SK-N-SH (cell line): ENCODE results near the gene F11. TPM values are rescaled to one million over a fixed set of nuclear protein-coding genes. Genes with fewer than 3 reads are reported as not detected.

ENCODE experiments used
- CTCF ChIA-PET: fragments of 300-600, 350-600 bp; formaldehyde crosslinking; extraction: SDS; loops from one replicate; lab custom pipeline; 2021; lab: Yijun Ruan, JAX
- POLR2A ChIA-PET: fragments of 350-600 bp; sonication (Branson Sonifier 250); formaldehyde crosslinking; extraction: SDS; loops from one replicate; lab custom pipeline; 2020; ENCODE audit warnings: antibody characterized with exemption, inconsistent platforms; lab: Yijun Ruan, JAX
- DNase-seq: peaks from one replicate; pipeline ENCODE4 v3.0.0; 2012
- H2AFZ ChIP-seq: fragments of 200-600 bp; sonication (generic); 2 replicates; pipeline ENCODE4 v1.8.1; 2016; ENCODE audit warnings: antibody characterized with exemption, mild to moderate bottlenecking, low read depth
- H3F3A ChIP-seq: fragments of 200-600 bp; sonication (generic); replicated peaks from 2 replicates; pipeline ENCODE3; 2016; ENCODE audit warnings: antibody characterized with exemption, mild to moderate bottlenecking; ENCODE audit not compliant: insufficient read depth
- H3K27ac ChIP-seq, 2 experiments: fragments of 200-500 bp in 1 of 2; fragments of 200-600 bp in 1 of 2; sonication (Bioruptor generic) in 1 of 2; sonication (generic), shearing (Covaris generic) in 1 of 2; 2 replicates each; pipeline versions ENCODE4 v1.5.1 to v1.6.1; 2014 to 2016; ENCODE audit warnings: low read depth in 2 of 2, inconsistent platforms in 1 of 2, low read length in 1 of 2, mild to moderate bottlenecking in 1 of 2, mixed read lengths in 1 of 2
- H3K27me3 ChIP-seq: fragments of 200-600 bp; sonication (generic), shearing (Covaris generic); 2 replicates; pipeline ENCODE4 v1.6.1; 2016; ENCODE audit warnings: mixed run types; ENCODE audit not compliant: insufficient read depth
- H3K36me3 ChIP-seq, 2 experiments: fragments of 200-500 bp in 1 of 2; fragments of 200-600 bp in 1 of 2; sonication (Bioruptor generic) in 1 of 2; sonication (generic) in 1 of 2; replicated peaks in 1 of 2; 2 replicates each; pipeline versions ENCODE3 to v1.5.1; 2014 to 2016; ENCODE audit warnings: low read length in 1 of 2, mild to moderate bottlenecking in 1 of 2; ENCODE audit not compliant: insufficient read depth in 2 of 2, control insufficient read depth in 1 of 2
- H3K4me1 ChIP-seq, 2 experiments: fragments of 200-500 bp in 1 of 2; fragments of 200-600 bp in 1 of 2; sonication (Bioruptor generic) in 1 of 2; sonication (generic), shearing (Covaris generic) in 1 of 2; 2 replicates each; pipeline versions ENCODE4 v1.5.1 to v1.6.1; 2014 to 2016; ENCODE audit warnings: low read depth in 1 of 2, low read length in 1 of 2, mixed run types in 1 of 2; ENCODE audit not compliant: insufficient read depth in 2 of 2, control insufficient read depth in 1 of 2
- H3K4me2 ChIP-seq: fragments of 200-600 bp; sonication (generic), shearing (Covaris generic); 2 replicates; pipeline ENCODE4 v1.6.1; 2017; ENCODE audit warnings: mixed run types
- H3K4me3 ChIP-seq, 2 experiments: fragments of 200-500 bp in 1 of 2; fragments of 200-600 bp in 1 of 2; sonication (Bioruptor generic) in 1 of 2; sonication (generic), shearing (Covaris generic) in 1 of 2; 2 replicates each; pipeline versions ENCODE4 v1.5.1 to v1.8.1; 2014 to 2016; ENCODE audit warnings: low read depth in 2 of 2, inconsistent platforms in 1 of 2, low read length in 1 of 2, mild to moderate bottlenecking in 1 of 2, mixed read lengths in 1 of 2, moderate library complexity in 1 of 2
- H3K79me2 ChIP-seq: fragments of 200-600 bp; sonication (generic); 2 replicates; pipeline ENCODE4 v1.8.1; 2017; ENCODE audit warnings: mild to moderate bottlenecking; ENCODE audit not compliant: insufficient read depth
- H3K9ac ChIP-seq: fragments of 200-600 bp; sonication (generic); 2 replicates; pipeline ENCODE4 v1.6.1; 2017; ENCODE audit warnings: mixed run types
- H3K9me2 ChIP-seq: fragments of 200-600 bp; sonication (generic); 2 replicates; pipeline ENCODE4 v1.6.1; 2017; ENCODE audit warnings: mixed run types
- H3K9me3 ChIP-seq: fragments of 200-600 bp; sonication (generic); 2 replicates; pipeline ENCODE4 v1.6.1; 2017; ENCODE audit warnings: mixed run types, mild to moderate bottlenecking, moderate library complexity
- H4K20me1 ChIP-seq: fragments of 200-600 bp; sonication (generic); 2 replicates; pipeline ENCODE4 v1.6.1; 2017; ENCODE audit warnings: mild to moderate bottlenecking, mixed run types; ENCODE audit not compliant: insufficient read depth
- CTCF ChIP-seq: fragments of 200-600 bp; sonication (generic); IDR thresholded peaks from 2 replicates; pipeline ENCODE4 v1.6.1; 2017; ENCODE audit warnings: antibody characterized with exemption, mild to moderate bottlenecking, moderate library complexity
- ELF1 ChIP-seq: IDR thresholded peaks from 2 replicates; pipeline ENCODE4 v1.4.0; 2012
- EP300 ChIP-seq, 2 experiments: IDR thresholded peaks; 2 replicates each; pipeline versions ENCODE4 v1.4.0 to v1.6.1; 2012; ENCODE audit warnings: borderline replicate concordance in 1 of 2, low read depth in 1 of 2, low read length in 1 of 2
- FOXJ3 ChIP-seq: sonication (generic); formaldehyde crosslinking; IDR thresholded peaks from 2 replicates; pipeline ENCODE4 v1.5.1; 2020; ENCODE audit warnings: mild to moderate bottlenecking, missing genetic modification reagents
- GATA2 ChIP-seq: sonication (generic); formaldehyde crosslinking; IDR thresholded peaks from 2 replicates; pipeline ENCODE4 v1.5.0; 2020; ENCODE audit warnings: mild to moderate bottlenecking, missing genetic modification reagents
- JUND ChIP-seq: IDR thresholded peaks from 2 replicates; pipeline ENCODE4 v1.4.0; 2012
- MAX ChIP-seq: IDR thresholded peaks from 2 replicates; pipeline ENCODE4 v1.4.0; 2012; ENCODE audit warnings: low read depth
- PBX3 ChIP-seq: IDR thresholded peaks from 2 replicates; pipeline ENCODE4; 2012
- RCOR1 ChIP-seq: fragments of 150-350 bp; IDR thresholded peaks from 2 replicates; pipeline ENCODE4 v1.6.1; 2017; ENCODE audit warnings: antibody characterized with exemption, low read length
- SIN3A ChIP-seq: IDR thresholded peaks from 2 replicates; pipeline ENCODE4 v1.6.1; 2012; ENCODE audit warnings: low read depth, mild to moderate bottlenecking, low read length, moderate library complexity, borderline replicate concordance
- SMC3 ChIP-seq: IDR thresholded peaks from 2 replicates; pipeline ENCODE4 v1.6.1; 2012; ENCODE audit warnings: low read depth, low read length, improper control_type of control experiment
- USF2 ChIP-seq: fragments of 150-350 bp; IDR thresholded peaks from 2 replicates; pipeline ENCODE4 v1.6.1; 2017; ENCODE audit warnings: antibody characterized with exemption, low read length, low read depth, borderline replicate concordance
- ZBTB33 ChIP-seq: IDR thresholded peaks from 2 replicates; pipeline ENCODE4 v1.4.0; 2012; ENCODE audit warnings: low read depth, borderline replicate concordance
- WGBS: methylation state at CpG from one replicate; pipeline ENCODE4 v1.1.6; 2017; ENCODE audit warnings: low lambda C conversion rate; 5-methylcytosine and 5-hydroxymethylcytosine counted together
- polyA plus RNA-seq, 3 experiments: library from polyadenylated mRNA; depleted of rRNA; stranded (reverse); fragments of >200 nt; gene quantifications; 2 replicates each; pipeline ENCODE4 v1.2.3, GENCODE V29; 2012

Gene F11
- polyA plus RNA-seq, 1 of the 3 experiments (the other 2 are of a cell fraction) = not detected

- Histone ChIP-seq H3K36me3 (no peaks in the 10 kb centered on the region), H3F3A (no peaks in the 10 kb centered on the region), H3K4me2 (no peak overlapping the region), H3K9me2 (no peaks in the 10 kb centered on the region), H3K27me3 (peaks cover 7% of the 10 kb centered on the region; the same call in 1 of the 2 replicates), H4K20me1 (no peaks in the 10 kb centered on the region), H3K4me1 (no peaks in the 10 kb centered on the region), H3K9ac (no peak overlapping the region), H3K79me2 (no peaks in the 10 kb centered on the region), H2AFZ (no peak overlapping the region), H3K4me3 (no peak overlapping the region), H3K27ac (no peak overlapping the region), H3K9me3 (no peaks in the 10 kb centered on the region)
- ChIA-PET POLR2A (no interaction called here), CTCF (interaction anchor here (1.2 to 10.1 kb wide), 4 partner anchors 8 to 287 kb away, joined by 3 to 97 read pairs (median 5); no protein-coding TSS in a partner anchor)
- 13% methylated on average over 5 of the region's 5 CpGs for WGBS
- TF ChIP-seq RCOR1 (peak; percentile 65; the same call in 1 of the 2 replicates), GATA2 (CRISPR knock-in tag) (0 out of 2 replicates have a peak, but pooled peaks have one; percentile 19), JUND (no peak)
- DNase-seq = peak; percentile 55
Measured at GRCh38 chr4:186299291-186299690, 33.3 kb downstream of the F11 start.

- Histone ChIP-seq H3K36me3 (no peaks in the 10 kb centered on the region), H3F3A (no peaks in the 10 kb centered on the region), H3K9ac (no peak overlapping the region), H3K9me2 (no peaks in the 10 kb centered on the region), H3K9me3 (no peaks in the 10 kb centered on the region), H3K27ac (no peak overlapping the region), H3K27me3 (peaks cover 6% of the 10 kb centered on the region; the same call in 1 of the 2 replicates), H3K79me2 (no peaks in the 10 kb centered on the region), H3K4me2 (no peak overlapping the region), H3K4me1 (no peaks in the 10 kb centered on the region), H4K20me1 (no peaks in the 10 kb centered on the region), H2AFZ (no peak overlapping the region), H3K4me3 (no peak overlapping the region)
- TF ChIP-seq FOXJ3 (CRISPR knock-in tag) = no peak
- TF ChIP-seq ZBTB33 = no peak
- no peak for TF ChIP-seq SIN3A
- TF ChIP-seq USF2 = no peak
- no peak for TF ChIP-seq EP300 (IDR thresholded peaks at IDR 0.05; ENCODE audit: borderline replicate concordance in 1 of 2, low read depth in 1 of 2, low read length in 1 of 2)
- TF ChIP-seq ELF1 = no peak
- TF ChIP-seq GATA2 (CRISPR knock-in tag) = no peak
- TF ChIP-seq CTCF = no peak
- no peak for TF ChIP-seq MAX
- no peak for TF ChIP-seq PBX3
- TF ChIP-seq SMC3 = no peak
- CTCF ChIA-PET = interaction anchor here (10.1 kb wide), 1 partner anchor 285 kb away, joined by 97 read pairs; no protein-coding TSS in a partner anchor
- WGBS = 31% methylated on average over 6 of the region's 6 CpGs
- DNase-seq = no peak
- POLR2A ChIA-PET = no interaction called here
Measured at GRCh38 chr4:186300659-186301390, 34.8 kb downstream of the F11 start.
